H1 (cell line): Measurements from ENCODE around the gene CEP57L1. TPM values are rescaled to one million over a fixed set of nuclear protein-coding genes. Genes with fewer than 3 reads are reported as not detected.

ENCODE experiments used
- CTCF ChIA-PET: fragments of 300-600 bp; sonication (Branson Sonifier 250); formaldehyde crosslinking; loops from one replicate; lab custom pipeline; 2021; ENCODE audit not compliant: partially characterized antibody; lab: Charles Lee
- POLR2A ChIA-PET: fragments of 300-600 bp; sonication (Branson Sonifier 250); formaldehyde crosslinking; loops from one replicate; lab custom pipeline; 2021; ENCODE audit warnings: inconsistent platforms; ENCODE audit not compliant: partially characterized antibody; lab: Charles Lee
- DNase-seq, 2 experiments: peaks; one replicate each; pipeline versions ENCODE4 v3.0.0 to v3.0.0-alpha.2; 2010 to 2022; ENCODE audit warnings: low spot score in 2 of 2, low read depth in 1 of 2, mixed read lengths in 1 of 2
- FAIRE-seq: peaks from 2 replicates; lab custom pipeline; 2011; peaks lifted over from hg19 to GRCh38; lab: Jason Lieb, UNC
- H2AFZ ChIP-seq: 2 replicates; pipeline ENCODE4 v1.8.1; 2012; ENCODE audit warnings: low read length, inconsistent platforms
- H2AK5ac ChIP-seq: 2 replicates; pipeline ENCODE4 v1.6.1; 2013; ENCODE audit warnings: low read depth, low read length
- H2BK120ac ChIP-seq: replicated peaks from 2 replicates; pipeline ENCODE3; 2013; ENCODE audit warnings: low read depth, low read length, inconsistent platforms
- H2BK12ac ChIP-seq: 2 replicates; pipeline ENCODE4 v1.6.1; 2013; ENCODE audit warnings: low read depth, low read length
- H2BK15ac ChIP-seq: 2 replicates; pipeline ENCODE4 v1.6.1; 2013; ENCODE audit warnings: low read length
- H2BK20ac ChIP-seq: 2 replicates; pipeline ENCODE4 v1.6.1; 2013; ENCODE audit warnings: low read length
- H2BK5ac ChIP-seq: 2 replicates; pipeline ENCODE4 v1.6.1; 2013; ENCODE audit warnings: low read depth, low read length
- H3K14ac ChIP-seq: 2 replicates; pipeline ENCODE4 v1.6.1; 2013; ENCODE audit warnings: inconsistent platforms; ENCODE audit not compliant: insufficient read length
- H3K18ac ChIP-seq: 2 replicates; pipeline ENCODE4 v1.6.1; 2013; ENCODE audit warnings: low read length; ENCODE audit errors: extremely low read depth
- H3K23ac ChIP-seq: 2 replicates; pipeline ENCODE4 v1.6.1; 2013; ENCODE audit warnings: inconsistent platforms; ENCODE audit not compliant: insufficient read length
- H3K23me2 ChIP-seq: 2 replicates; pipeline ENCODE4 v1.6.1; 2013; ENCODE audit warnings: low read depth, low read length
- H3K27ac ChIP-seq: 2 replicates; pipeline ENCODE4 v1.6.1; 2011; ENCODE audit warnings: low read depth, low read length, inconsistent platforms
- H3K27me3 ChIP-seq, 4 experiments: replicated peaks in 1 of 4; 1 replicate in 1 of 4; 2 replicates in 3 of 4; pipeline versions ENCODE4 v1.6.1 to v1.8.1; 2011 to 2013; ENCODE audit warnings: low read length in 3 of 4, mild to moderate bottlenecking in 3 of 4, inconsistent platforms in 2 of 4, mixed read lengths in 2 of 4, moderate library complexity in 1 of 4; ENCODE audit not compliant: control insufficient read depth in 3 of 4, insufficient read depth in 3 of 4; ENCODE audit errors: extremely low read depth in 1 of 4
- H3K36me3 ChIP-seq, 4 experiments: 2 replicates each; pipeline versions ENCODE4 v1.6.1 to v1.8.1; 2011 to 2013; ENCODE audit warnings: mild to moderate bottlenecking in 4 of 4, low read length in 3 of 4, moderate library complexity in 2 of 4, control low read depth in 1 of 4, inconsistent platforms in 1 of 4; ENCODE audit not compliant: insufficient read depth in 4 of 4, control insufficient read depth in 2 of 4
- H3K4ac ChIP-seq: replicated peaks from 2 replicates; pipeline ENCODE3; 2013; ENCODE audit warnings: low read length, low read depth, mixed read lengths, inconsistent platforms; ENCODE audit not compliant: insufficient read length
- H3K4me1 ChIP-seq, 4 experiments: replicated peaks in 1 of 4; 1 replicate in 1 of 4; 2 replicates in 3 of 4; pipeline versions ENCODE4 v1.6.1 to v1.8.1; 2011 to 2013; ENCODE audit warnings: low read length in 3 of 4, inconsistent platforms in 2 of 4, mixed read lengths in 1 of 4; ENCODE audit not compliant: insufficient read depth in 4 of 4, control insufficient read depth in 3 of 4
- H3K4me2 ChIP-seq, 2 experiments: 2 replicates each; pipeline versions ENCODE4 v1.6.1 to v1.8.1; 2011 to 2013; ENCODE audit warnings: low read depth in 2 of 2, low read length in 2 of 2, control low read depth in 1 of 2, inconsistent platforms in 1 of 2, mild to moderate bottlenecking in 1 of 2; ENCODE audit not compliant: insufficient read depth in 1 of 2
- H3K4me3 ChIP-seq, 4 experiments: fragments of 200-600, 300-600 bp in 1 of 4; sonication (generic), shearing (Covaris generic), sonication (Bioruptor Twin) in 1 of 4; 2 replicates each; pipeline versions ENCODE4 v1.5.1 to v1.8.1; 2011 to 2016; ENCODE audit warnings: low read length in 4 of 4, low read depth in 3 of 4, control low read depth in 2 of 4, inconsistent platforms in 2 of 4, mild to moderate bottlenecking in 2 of 4, mixed read lengths in 1 of 4, moderate library complexity in 1 of 4; ENCODE audit not compliant: insufficient read depth in 2 of 4; ENCODE audit errors: extremely low read depth in 1 of 4
- H3K56ac ChIP-seq: replicated peaks from 2 replicates; pipeline ENCODE3; 2013; ENCODE audit warnings: low read depth, mild to moderate bottlenecking, mixed read lengths, low read length, inconsistent platforms; ENCODE audit not compliant: insufficient read length
- H3K79me1 ChIP-seq: 2 replicates; pipeline ENCODE4 v1.6.1; 2013; ENCODE audit warnings: low read depth, low read length, control low read depth
- H3K79me2 ChIP-seq, 2 experiments: 2 replicates each; pipeline versions ENCODE4 v1.6.1 to v1.8.1; 2012 to 2013; ENCODE audit warnings: low read length in 2 of 2, mild to moderate bottlenecking in 2 of 2, inconsistent platforms in 1 of 2; ENCODE audit not compliant: insufficient read depth in 2 of 2, control insufficient read depth in 1 of 2
- H3K9ac ChIP-seq, 4 experiments: replicated peaks in 1 of 4; 1 replicate in 1 of 4; 2 replicates in 3 of 4; pipeline versions ENCODE4 v1.6.1 to v1.8.1; 2011 to 2013; ENCODE audit warnings: low read depth in 3 of 4, low read length in 3 of 4, control low read depth in 2 of 4, mild to moderate bottlenecking in 2 of 4, moderate library complexity in 2 of 4, inconsistent platforms in 1 of 4; ENCODE audit errors: extremely low read depth in 1 of 4
- H3K9me3 ChIP-seq, 2 experiments: 2 replicates each; pipeline versions ENCODE4 v1.6.1 to v1.8.1; 2012 to 2013; ENCODE audit warnings: mild to moderate bottlenecking in 2 of 2, moderate library complexity in 2 of 2, control low read depth in 1 of 2, inconsistent platforms in 1 of 2, low read depth in 1 of 2, low read length in 1 of 2, mixed read lengths in 1 of 2; ENCODE audit not compliant: insufficient read depth in 2 of 2
- H4K20me1 ChIP-seq, 2 experiments: replicated peaks in 1 of 2; 2 replicates each; pipeline versions ENCODE3 to v1.8.1; 2011 to 2013; ENCODE audit warnings: inconsistent platforms in 2 of 2, low read length in 2 of 2, mild to moderate bottlenecking in 1 of 2; ENCODE audit not compliant: insufficient read depth in 2 of 2, control insufficient read depth in 1 of 2
- H4K5ac ChIP-seq: 2 replicates; pipeline ENCODE4 v1.6.1; 2013; ENCODE audit warnings: low read length, low read depth, mixed read lengths, inconsistent platforms; ENCODE audit not compliant: insufficient read length
- H4K8ac ChIP-seq: 2 replicates; pipeline ENCODE4 v1.8.0; 2013; ENCODE audit warnings: mild to moderate bottlenecking, moderate library complexity, low read length, inconsistent platforms; ENCODE audit not compliant: insufficient read depth; ENCODE audit errors: extremely low read depth
- H4K91ac ChIP-seq: replicated peaks from 2 replicates; pipeline ENCODE3; 2013; ENCODE audit warnings: low read length, mixed read lengths, inconsistent platforms; ENCODE audit not compliant: insufficient read length
- ASH2L ChIP-seq: fragments of 200-600, 300-600 bp; sonication (generic); IDR thresholded peaks from one replicate; pipeline ENCODE4 v1.7.1; 2017; ENCODE audit warnings: low read length
- ATF2 ChIP-seq: IDR thresholded peaks from 2 replicates; pipeline ENCODE4 v1.6.1; 2012; ENCODE audit warnings: low read length, inconsistent platforms
- BCL11A ChIP-seq, 2 experiments: IDR thresholded peaks; one replicate each; pipeline ENCODE4 v1.6.1; 2011; ENCODE audit warnings: low read depth in 2 of 2, low read length in 2 of 2, mild to moderate bottlenecking in 2 of 2
- CBX5 ChIP-seq: fragments of 300-800, 300-1000 bp; sonication (generic); IDR thresholded peaks from 2 replicates; pipeline ENCODE4 v1.7.1; 2016; ENCODE audit warnings: antibody characterized with exemption, low read length, low read depth
- CBX8 ChIP-seq: fragments of 300-800, 300-1000 bp; sonication (generic); IDR thresholded peaks from 2 replicates; pipeline ENCODE4 v1.7.1; 2016; ENCODE audit warnings: low read depth, low read length, borderline replicate concordance
- CREB1 ChIP-seq: IDR thresholded peaks from 2 replicates; pipeline ENCODE4 v1.6.1; 2012; ENCODE audit warnings: inconsistent platforms
- HDAC2 ChIP-seq, 2 experiments: fragments of 300-600 bp in 1 of 2; sonication (generic) in 1 of 2; IDR thresholded peaks; 2 replicates each; pipeline ENCODE4 v1.6.1; 2011 to 2012; ENCODE audit warnings: low read depth in 2 of 2, low read length in 2 of 2, mild to moderate bottlenecking in 2 of 2, moderate library complexity in 2 of 2, borderline replicate concordance in 1 of 2, inconsistent platforms in 1 of 2
- MAX ChIP-seq: IDR thresholded peaks from 2 replicates; pipeline ENCODE4 v1.6.1; 2012; ENCODE audit warnings: inconsistent platforms
- RAD21 ChIP-seq, 2 experiments: IDR thresholded peaks in 1 of 2; conservative IDR thresholded peaks in 1 of 2; 2 replicates each; pipeline ENCODE4 v1.6.1; 2011; ENCODE audit warnings: low read depth in 2 of 2, low read length in 2 of 2, improper control_type of control experiment in 1 of 2, inconsistent platforms in 1 of 2, mild to moderate bottlenecking in 1 of 2, moderate library complexity in 1 of 2
- RFX5 ChIP-seq: IDR thresholded peaks from 2 replicates; pipeline ENCODE4 v1.6.1; 2011; ENCODE audit warnings: low read depth, low read length, improper control_type of control experiment, borderline replicate concordance
- SAP30 ChIP-seq: fragments of 300-600 bp; sonication (generic); IDR thresholded peaks from 2 replicates; pipeline ENCODE4 v1.7.1; 2012; ENCODE audit warnings: low read length, moderate library complexity, mild to moderate bottlenecking, inconsistent platforms; ENCODE audit not compliant: insufficient read depth, insufficient replicate concordance
- TAF7 ChIP-seq: optimal IDR thresholded peaks from 2 replicates; pipeline ENCODE3; 2011; ENCODE audit warnings: low read depth, mild to moderate bottlenecking, inconsistent platforms, low read length, moderate library complexity, borderline replicate concordance
- WGBS, 2 experiments: shearing (Covaris generic) in 1 of 2; methylation state at CpG; one replicate each; pipeline versions ENCODE4 v1.1.6 to v1.1.7; 2013 to 2015; ENCODE audit warnings: low lambda C conversion rate in 2 of 2, mixed read lengths in 2 of 2, inconsistent platforms in 1 of 2, low coverage in 1 of 2, missing lambda C conversion rate in 1 of 2; ENCODE audit not compliant: insufficient replicate concordance in 2 of 2, insufficient coverage in 1 of 2, insufficient read length in 1 of 2; ENCODE audit errors: extremely low coverage in 1 of 2, missing lambda C conversion rate in 1 of 2; 5-methylcytosine and 5-hydroxymethylcytosine counted together
- polyA plus RNA-seq, 7 experiments: library from polyadenylated mRNA; depleted of rRNA in 3 of 7; stranded (reverse) in 5 of 7; unstranded in 2 of 7; fragments of >200 nt in 5 of 7; fragments of 200-250 nt in 2 of 7; gene quantifications; 1 replicate in 5 of 7; 2 replicates in 1 of 7; 4 replicates in 1 of 7; pipeline versions ENCODE4 v1.2.1 to v1.2.3, GENCODE V29; 2011 to 2013; ENCODE audit warnings: missing spikeins in 2 of 7, mixed read lengths in 2 of 7
- total RNA-seq: library from RNA; stranded (reverse); fragmentation: NEBNext Ultra II Directional; extraction: Animal tissue kit (Norgen Biotek cat#: 25700); gene quantifications from 2 replicates; pipeline ENCODE4 v1.2.1, GENCODE V29; 2021

CEP57L1 gene
- total and polyA plus RNA-seq, 2 of the 8 experiments (the other 6 are each of a cell fraction or from before 2014, with no cell fraction given): 3.6 to 11.5 TPM

- Histone ChIP-seq H4K91ac (no peak overlapping the region), H4K20me1 (no peaks in the 10 kb centered on the region), H3K79me2 (no peaks in the 10 kb centered on the region), H3K4ac (no peak overlapping the region), H4K8ac (no peak overlapping the region), H3K79me1 (no peaks in the 10 kb centered on the region), H3K4me3 (no peak overlapping the region), H3K27ac (no peak overlapping the region), H2BK12ac (no peak overlapping the region), H3K27me3 (no peaks in the 10 kb centered on the region), H3K4me2 (no peak overlapping the region), H3K4me1 (no peaks in the 10 kb centered on the region), H2BK20ac (no peak overlapping the region), H3K9ac (no peak overlapping the region), H4K5ac (no peak overlapping the region), H3K36me3 (no peaks in the 10 kb centered on the region), H3K18ac (no peak overlapping the region), H3K23ac (no peak overlapping the region), H3K23me2 (no peaks in the 10 kb centered on the region), H2AK5ac (no peak overlapping the region), H2AFZ (no peak overlapping the region), H3K56ac (no peak overlapping the region), H2BK5ac (no peak overlapping the region), H3K14ac (no peak overlapping the region), H2BK15ac (no peak overlapping the region), H2BK120ac (no peak overlapping the region), H3K9me3 (no peaks in the 10 kb centered on the region)
- DNase-seq: no peak
- POLR2A ChIA-PET: no interaction called here
- 88% methylated on average over 2 of the region's 2 CpGs; no CpG with 5 or more reads in 1 of the 2 experiments for WGBS, 2 experiments
- CTCF ChIA-PET: interaction anchor here (0.6 kb wide), 1 partner anchor 206 kb away, joined by 3 read pairs; no protein-coding TSS in a partner anchor
- no peak for FAIRE-seq
- no peak for TF ChIP-seq RFX5
- no peak for TF ChIP-seq RAD21 (IDR thresholded peaks at IDR 0.05 in 1 of 2, conservative IDR thresholded peaks at IDR 0.05 in 1 of 2; ENCODE audit: low read depth in 2 of 2, low read length in 2 of 2)
- no peak for TF ChIP-seq ASH2L
- TF ChIP-seq CBX8: no peak
- no peak for TF ChIP-seq MAX
- no peak for TF ChIP-seq SAP30
- TF ChIP-seq ATF2: no peak
- no peak for TF ChIP-seq HDAC2 (IDR thresholded peaks at IDR 0.05; ENCODE audit: borderline replicate concordance in 1 of 2, low read depth in 2 of 2, low read length in 2 of 2)
- no peak for TF ChIP-seq TAF7
- TF ChIP-seq CBX5: no peak
- no peak for TF ChIP-seq BCL11A (IDR thresholded peaks at IDR 0.05; ENCODE audit: low read depth in 2 of 2, low read length in 2 of 2)
- TF ChIP-seq CREB1: no peak
Observed at GRCh38 chr6:109124219-109124618, 28.9 kb downstream of the CEP57L1 start.
